ENCODE measurements around the gene TGFBR1.

Gene TGFBR1

GRCh38 chr9:99140685-99141314 lies 35.9 kb downstream of the TGFBR1 start:
- H3K79me2 ChIP-seq (ENCODE audit: control insufficient read depth, low read length): peaks cover 6% of the 10 kb centered on the region
- no peaks in the 10 kb centered on the region for H4K20me1 ChIP-seq (ENCODE audit: control insufficient read depth, insufficient read depth, low read depth, low read length)
- no peak overlapping the region for H3K4me3 ChIP-seq (ENCODE audit: low read length)
- no peak overlapping the region for H3K27ac ChIP-seq (ENCODE audit: low read depth, low read length)
- no peak for TF ChIP-seq EZH2phosphoT487 (IDR thresholded peaks at IDR 0.05; ENCODE audit: borderline replicate concordance, low read length)
- TF ChIP-seq, protein P1, sequence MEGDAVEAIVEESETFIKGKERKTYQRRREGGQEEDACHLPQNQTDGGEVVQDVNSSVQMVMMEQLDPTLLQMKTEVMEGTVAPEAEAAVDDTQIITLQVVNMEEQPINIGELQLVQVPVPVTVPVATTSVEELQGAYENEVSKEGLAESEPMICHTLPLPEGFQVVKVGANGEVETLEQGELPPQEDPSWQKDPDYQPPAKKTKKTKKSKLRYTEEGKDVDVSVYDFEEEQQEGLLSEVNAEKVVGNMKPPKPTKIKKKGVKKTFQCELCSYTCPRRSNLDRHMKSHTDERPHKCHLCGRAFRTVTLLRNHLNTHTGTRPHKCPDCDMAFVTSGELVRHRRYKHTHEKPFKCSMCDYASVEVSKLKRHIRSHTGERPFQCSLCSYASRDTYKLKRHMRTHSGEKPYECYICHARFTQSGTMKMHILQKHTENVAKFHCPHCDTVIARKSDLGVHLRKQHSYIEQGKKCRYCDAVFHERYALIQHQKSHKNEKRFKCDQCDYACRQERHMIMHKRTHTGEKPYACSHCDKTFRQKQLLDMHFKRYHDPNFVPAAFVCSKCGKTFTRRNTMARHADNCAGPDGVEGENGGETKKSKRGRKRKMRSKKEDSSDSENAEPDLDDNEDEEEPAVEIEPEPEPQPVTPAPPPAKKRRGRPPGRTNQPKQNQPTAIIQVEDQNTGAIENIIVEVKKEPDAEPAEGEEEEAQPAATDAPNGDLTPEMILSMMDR (IDR thresholded peaks at IDR 0.05; ENCODE audit: low read depth, low read length, poor library complexity, severe bottlenecking): peak; percentile 83
- no peaks in the 10 kb centered on the region for H3K9me3 ChIP-seq (ENCODE audit: control insufficient read depth, insufficient read depth, low read length)
- peaks cover 94% of the 10 kb centered on the region for H3K36me3 ChIP-seq (ENCODE audit: control insufficient read depth, low read length)
- no peak overlapping the region for H3K4me2 ChIP-seq (ENCODE audit: low read length)
- H3K4me1 ChIP-seq (ENCODE audit: control insufficient read depth, low read length): peaks cover 29% of the 10 kb centered on the region
- H3K9me2 ChIP-seq (replicated peaks; ENCODE audit: control insufficient read depth, low read length): no peaks in the 10 kb centered on the region
- no peaks in the 10 kb centered on the region for H3K27me3 ChIP-seq (ENCODE audit: control insufficient read depth, low read length)
- no peaks in the 10 kb centered on the region; the same call in 1 of the 2 replicates for H3F3A ChIP-seq (ENCODE audit: control insufficient read depth, insufficient read depth)

GRCh38 chr9:99141849-99142248 lies 36.9 kb downstream of the TGFBR1 start:
- peaks cover 95% of the 10 kb centered on the region for H3K36me3 ChIP-seq (ENCODE audit: control insufficient read depth, low read length)

GRCh38 chr9:99142275-99142674 lies 37.4 kb downstream of the TGFBR1 start:
- no peak overlapping the region for H3K4me3 ChIP-seq (ENCODE audit: low read length)
- peaks cover 15% of the 10 kb centered on the region for H3K4me1 ChIP-seq (ENCODE audit: control insufficient read depth, low read length)
- H3K4me2 ChIP-seq (ENCODE audit: low read length): no peak overlapping the region
- H3K36me3 ChIP-seq (ENCODE audit: control insufficient read depth, low read length): peaks cover 95% of the 10 kb centered on the region
- H4K20me1 ChIP-seq (ENCODE audit: control insufficient read depth, insufficient read depth, low read depth, low read length): no peaks in the 10 kb centered on the region
- H3K27ac ChIP-seq (ENCODE audit: low read depth, low read length): no peak overlapping the region
- H3K9me2 ChIP-seq (replicated peaks; ENCODE audit: control insufficient read depth, low read length): no peaks in the 10 kb centered on the region
- TF ChIP-seq, protein P1 (IDR thresholded peaks at IDR 0.05; ENCODE audit: low read depth, low read length, poor library complexity, severe bottlenecking): no peak
- TF ChIP-seq EZH2phosphoT487 (IDR thresholded peaks at IDR 0.05; ENCODE audit: borderline replicate concordance, low read length): no peak
- no peaks in the 10 kb centered on the region for H3K79me2 ChIP-seq (ENCODE audit: control insufficient read depth, low read length)
- H3K27me3 ChIP-seq (ENCODE audit: control insufficient read depth, low read length): no peaks in the 10 kb centered on the region
- no peaks in the 10 kb centered on the region for H3K9me3 ChIP-seq (ENCODE audit: control insufficient read depth, insufficient read depth, low read length)
- H3F3A ChIP-seq (ENCODE audit: control insufficient read depth, insufficient read depth): no peaks in the 10 kb centered on the region; the same call in 1 of the 2 replicates

More at GRCh38 chr9:99141849-99142248, 36.9 kb downstream of the TGFBR1 start:
- Histone ChIP-seq H3K79me2 (ENCODE audit: control insufficient read depth, low read length) (no peaks in the 10 kb centered on the region), H3K4me3 (ENCODE audit: low read length) (no peak overlapping the region), H3K27me3 (ENCODE audit: control insufficient read depth, low read length) (no peaks in the 10 kb centered on the region), H3K9me3 (ENCODE audit: control insufficient read depth, insufficient read depth, low read length) (no peaks in the 10 kb centered on the region), H3K4me1 (ENCODE audit: control insufficient read depth, low read length) (peaks cover 19% of the 10 kb centered on the region), H4K20me1 (ENCODE audit: control insufficient read depth, insufficient read depth, low read depth, low read length) (no peaks in the 10 kb centered on the region), H3K4me2 (ENCODE audit: low read length) (no peak overlapping the region), H3F3A (ENCODE audit: control insufficient read depth, insufficient read depth) (no peaks in the 10 kb centered on the region; the same call in 1 of the 2 replicates), H3K27ac (ENCODE audit: low read depth, low read length) (no peak overlapping the region), H3K9me2 (replicated peaks; ENCODE audit: control insufficient read depth, low read length) (no peaks in the 10 kb centered on the region)
- TF ChIP-seq, protein P1 (IDR thresholded peaks at IDR 0.05; ENCODE audit: low read depth, low read length, poor library complexity, severe bottlenecking): no peak
- no peak for TF ChIP-seq EZH2phosphoT487 (IDR thresholded peaks at IDR 0.05; ENCODE audit: borderline replicate concordance, low read length)

All from DOHH2 (cell line).